Endothelial cell of umbilical vein (primary cell): ENCODE data around the gene POLE2. TPM values are rescaled to one million over a fixed set of nuclear protein-coding genes. Genes with fewer than 3 reads are reported as not detected.
"Not testable (repeated sequence)": the region's sequence is repeated elsewhere in the genome, so short reads cannot be mapped to it uniquely, and the experiment has no call there.

Experiments
- BruUV-seq: library from RNA; stranded (reverse); fragments of 400-500 nt; replicated peaks from 2 replicates; lab custom pipeline; 2021; lab: Mats Ljungman, UMichigan
- CTCF ChIA-PET: fragments of 300-600, 350-600 bp; sonication (Branson Sonifier 250); formaldehyde crosslinking; loops from one replicate; lab custom pipeline; 2021; ENCODE audit warnings: antibody characterized with exemption, inconsistent platforms; lab: Charles Lee
- POLR2A ChIA-PET: fragments of 300-600, 350-600 bp; sonication (Branson Sonifier 250); formaldehyde crosslinking; loops from one replicate; lab custom pipeline; 2021; ENCODE audit warnings: antibody characterized with exemption, inconsistent platforms; lab: Charles Lee
- DNase-seq: peaks from one replicate; pipeline ENCODE4 v3.0.0-alpha.2; 2011; ENCODE audit warnings: low read depth, low spot score
- FAIRE-seq: peaks from 2 replicates; lab custom pipeline; 2011; peaks lifted over from hg19 to GRCh38; lab: Jason Lieb, UNC
- H2AFZ ChIP-seq: 2 replicates; pipeline ENCODE4 v1.6.0; 2012; ENCODE audit warnings: low read depth, low read length, control low read depth, inconsistent platforms
- H3K27ac ChIP-seq: 2 replicates; pipeline ENCODE4 v1.5.1; 2011; ENCODE audit warnings: low read depth, mild to moderate bottlenecking, control low read depth, low read length, moderate library complexity; ENCODE audit not compliant: insufficient read depth
- H3K27me3 ChIP-seq, 2 experiments: 2 replicates each; pipeline versions ENCODE4 v1.6.0 to v1.6.1; 2011; ENCODE audit warnings: low read length in 2 of 2, mixed read lengths in 1 of 2; ENCODE audit not compliant: control insufficient read depth in 2 of 2, insufficient read depth in 2 of 2
- H3K36me3 ChIP-seq, 2 experiments: 2 replicates in 1 of 2; 3 replicates in 1 of 2; pipeline ENCODE4 v1.5.1; 2011; ENCODE audit warnings: low read length in 2 of 2, mild to moderate bottlenecking in 1 of 2, moderate library complexity in 1 of 2; ENCODE audit not compliant: control insufficient read depth in 2 of 2, insufficient read depth in 2 of 2; ENCODE audit errors: extremely low read depth in 1 of 2
- H3K4me1 ChIP-seq: 3 replicates; pipeline ENCODE4 v1.5.1; 2011; ENCODE audit warnings: mild to moderate bottlenecking, low read length; ENCODE audit not compliant: control insufficient read depth, insufficient read depth; ENCODE audit errors: extremely low read depth
- H3K4me2 ChIP-seq: 2 replicates; pipeline ENCODE4 v1.6.1; 2011; ENCODE audit warnings: low read length, control low read depth, mixed read lengths; ENCODE audit not compliant: insufficient read depth
- H3K4me3 ChIP-seq, 3 experiments: fragments of 200-600 bp in 1 of 3; sonication (generic), shearing (Covaris generic) in 1 of 3; replicated peaks in 1 of 3; 2 replicates each; pipeline ENCODE4 v1.5.1; 2011 to 2016; ENCODE audit warnings: control low read depth in 3 of 3, low read length in 3 of 3, mild to moderate bottlenecking in 2 of 3, inconsistent platforms in 1 of 3, low read depth in 1 of 3, moderate library complexity in 1 of 3; ENCODE audit not compliant: insufficient read depth in 1 of 3
- H3K79me2 ChIP-seq: 2 replicates; pipeline ENCODE4 v1.6.0; 2012; ENCODE audit warnings: low read length, inconsistent platforms; ENCODE audit not compliant: control insufficient read depth, insufficient read depth
- H3K9ac ChIP-seq: replicated peaks from 2 replicates; pipeline ENCODE3; 2011; ENCODE audit warnings: low read length, control low read depth; ENCODE audit not compliant: insufficient read depth; ENCODE audit errors: extremely low read depth
- H3K9me1 ChIP-seq: replicated peaks from 3 replicates; pipeline ENCODE4 v1.6.0; 2011; ENCODE audit warnings: mild to moderate bottlenecking, low read length; ENCODE audit not compliant: control insufficient read depth, insufficient read depth; ENCODE audit errors: extremely low read depth
- H3K9me3 ChIP-seq: replicated peaks from 2 replicates; pipeline ENCODE4 v1.5.1; 2012; ENCODE audit warnings: low read length, inconsistent platforms; ENCODE audit not compliant: control insufficient read depth, insufficient read depth
- H4K20me1 ChIP-seq: replicated peaks from 2 replicates; pipeline ENCODE3; 2011; ENCODE audit warnings: mild to moderate bottlenecking, low read length; ENCODE audit not compliant: control insufficient read depth, insufficient read depth; ENCODE audit errors: extremely low read depth
- GATA2 ChIP-seq: IDR thresholded peaks from 2 replicates; pipeline ENCODE4 v1.7.0; 2011; ENCODE audit warnings: low read depth, mild to moderate bottlenecking, moderate library complexity, mixed read lengths, low read length; ENCODE audit not compliant: insufficient read length, insufficient read depth
- JUN ChIP-seq: IDR thresholded peaks from 2 replicates; pipeline ENCODE4 v1.6.1; 2011; ENCODE audit warnings: borderline replicate concordance, low read depth; ENCODE audit not compliant: insufficient read length, insufficient read depth
- MYC ChIP-seq: IDR thresholded peaks from one replicate; pipeline ENCODE4 v1.6.1; 2011; ENCODE audit warnings: mild to moderate bottlenecking, low read depth, low read length
- dilution Hi-C: fragments of 300-500 bp; cut with MboI; formaldehyde crosslinking; loops from one replicate; pipeline ENCODE4 v1.15.0; 2019; ENCODE audit warnings: low sequenced_read_pairs; ENCODE audit not compliant: extremely low pct_ligation_motif_present
- intact Hi-C: fragments of 100-400 bp; cut with micrococcal nuclease; formaldehyde crosslinking; loops from one replicate; pipeline ENCODE4 v1.10.0; 2022
- polyA plus RNA-seq, 4 experiments: library from polyadenylated mRNA; depleted of rRNA in 3 of 4; stranded (reverse) in 3 of 4; unstranded in 1 of 4; fragments of >200 nt; gene quantifications; 2 replicates each; pipeline versions ENCODE4 v1.2.1 to v1.2.3, GENCODE V29; 2011 to 2012; ENCODE audit warnings: missing spikeins in 1 of 4
- total RNA-seq: library from RNA; stranded (reverse); gene quantifications from 2 replicates; pipeline ENCODE4 v1.2.3, GENCODE V29; 2021
- TF ChIP-seq, protein P1 (sequence below), 2 donors: IDR thresholded peaks; 1 replicate in 1 of 2; 2 replicates in 1 of 2; pipeline ENCODE4 v1.5.1; 2011; ENCODE audit warnings: low read length in 2 of 2, mild to moderate bottlenecking in 2 of 2, moderate library complexity in 2 of 2, control low read depth in 1 of 2, inconsistent platforms in 1 of 2, low read depth in 1 of 2; ENCODE audit not compliant: insufficient read depth in 1 of 2; ENCODE audit errors: extremely low read depth in 1 of 2

POLE2 gene
- total and polyA plus RNA-seq, 2 donors (not counting 3 experiments of a cell fraction or from before 2014, with no cell fraction given), result 12.5 to 16.4 TPM

DNA sequence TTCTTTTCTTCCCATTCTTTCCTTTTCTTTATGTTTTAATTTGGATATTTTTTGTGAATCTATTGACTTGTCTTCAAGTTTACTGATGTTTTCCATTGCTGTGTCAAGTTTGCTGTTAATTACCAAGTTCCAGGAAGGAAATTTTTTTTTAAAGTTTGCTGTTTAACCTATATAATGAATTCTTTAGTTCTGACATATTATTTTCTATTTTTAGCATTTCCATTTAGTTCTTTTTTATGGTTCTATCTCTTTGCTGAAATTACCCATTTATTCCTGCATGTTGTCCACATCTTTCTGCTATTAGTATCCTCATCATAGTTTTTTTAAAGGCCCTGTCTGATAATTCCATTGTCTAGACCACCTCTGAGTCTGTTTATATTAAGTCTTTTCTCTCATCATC lies 32.7 kb upstream of the POLE2 start:
- Histone ChIP-seq H3K27me3 (no peaks in the 10 kb centered on the region), H3K9me3 (no peaks in the 10 kb centered on the region), H4K20me1 (no peaks in the 10 kb centered on the region), H2AFZ (no peak overlapping the region), H3K4me1 (no peaks in the 10 kb centered on the region), H3K79me2 (no peaks in the 10 kb centered on the region), H3K27ac (no peak overlapping the region), H3K9me1 (no peaks in the 10 kb centered on the region), H3K9ac (no peak overlapping the region), H3K4me2 (no peak overlapping the region), H3K4me3 (no peak overlapping the region), H3K36me3 (no peaks in the 10 kb centered on the region)
- intact Hi-C loops (no loop called here), dilution Hi-C loops (no loop called here)
- no TSS peak for BruUV-seq
- TF ChIP-seq GATA2, result no peak
- TF ChIP-seq, protein P1, sequence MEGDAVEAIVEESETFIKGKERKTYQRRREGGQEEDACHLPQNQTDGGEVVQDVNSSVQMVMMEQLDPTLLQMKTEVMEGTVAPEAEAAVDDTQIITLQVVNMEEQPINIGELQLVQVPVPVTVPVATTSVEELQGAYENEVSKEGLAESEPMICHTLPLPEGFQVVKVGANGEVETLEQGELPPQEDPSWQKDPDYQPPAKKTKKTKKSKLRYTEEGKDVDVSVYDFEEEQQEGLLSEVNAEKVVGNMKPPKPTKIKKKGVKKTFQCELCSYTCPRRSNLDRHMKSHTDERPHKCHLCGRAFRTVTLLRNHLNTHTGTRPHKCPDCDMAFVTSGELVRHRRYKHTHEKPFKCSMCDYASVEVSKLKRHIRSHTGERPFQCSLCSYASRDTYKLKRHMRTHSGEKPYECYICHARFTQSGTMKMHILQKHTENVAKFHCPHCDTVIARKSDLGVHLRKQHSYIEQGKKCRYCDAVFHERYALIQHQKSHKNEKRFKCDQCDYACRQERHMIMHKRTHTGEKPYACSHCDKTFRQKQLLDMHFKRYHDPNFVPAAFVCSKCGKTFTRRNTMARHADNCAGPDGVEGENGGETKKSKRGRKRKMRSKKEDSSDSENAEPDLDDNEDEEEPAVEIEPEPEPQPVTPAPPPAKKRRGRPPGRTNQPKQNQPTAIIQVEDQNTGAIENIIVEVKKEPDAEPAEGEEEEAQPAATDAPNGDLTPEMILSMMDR (IDR thresholded peaks at IDR 0.05; ENCODE audit: extremely low read depth in 1 of 2, insufficient read depth in 1 of 2, low read depth in 1 of 2, low read length in 2 of 2), result no peak
- TF ChIP-seq MYC, result no peak
- no peak for TF ChIP-seq JUN
- POLR2A ChIA-PET, result no interaction called here
- no peak for DNase-seq
- no peak for FAIRE-seq
- CTCF ChIA-PET, result no interaction called here

DNA sequence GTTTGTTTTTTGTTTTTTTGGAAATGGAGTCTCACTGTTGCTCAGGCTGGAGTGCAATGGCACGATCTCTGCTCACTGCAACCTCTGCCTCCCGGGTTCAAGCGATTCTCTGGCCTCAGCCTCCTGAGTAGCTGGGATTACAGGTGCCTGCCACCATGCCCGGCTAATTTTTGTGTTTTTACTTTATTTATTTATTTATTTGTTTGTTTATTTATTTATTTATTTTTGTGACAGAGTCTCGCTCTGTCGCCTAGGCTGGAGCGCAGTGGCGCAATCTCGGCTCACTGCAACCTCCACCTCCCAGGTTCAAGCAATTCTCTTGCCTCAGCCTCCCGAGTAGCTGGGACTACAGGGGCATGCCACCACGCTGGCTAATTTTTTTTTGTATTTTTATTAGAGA lies 23.0 kb upstream of the POLE2 start:
- intact Hi-C loops, dilution Hi-C loops, H3K79me2 ChIP-seq, H3K27me3 ChIP-seq, H3K36me3 ChIP-seq, POLR2A ChIA-PET, H3K4me1 ChIP-seq, BruUV-seq, H4K20me1 ChIP-seq, H3K9me3 ChIP-seq, H3K27ac ChIP-seq, H3K4me2 ChIP-seq, FAIRE-seq, DNase-seq, H3K9me1 ChIP-seq, H3K9ac ChIP-seq, CTCF ChIA-PET, H3K4me3 ChIP-seq, H2AFZ ChIP-seq: not testable (repeated sequence)

DNA sequence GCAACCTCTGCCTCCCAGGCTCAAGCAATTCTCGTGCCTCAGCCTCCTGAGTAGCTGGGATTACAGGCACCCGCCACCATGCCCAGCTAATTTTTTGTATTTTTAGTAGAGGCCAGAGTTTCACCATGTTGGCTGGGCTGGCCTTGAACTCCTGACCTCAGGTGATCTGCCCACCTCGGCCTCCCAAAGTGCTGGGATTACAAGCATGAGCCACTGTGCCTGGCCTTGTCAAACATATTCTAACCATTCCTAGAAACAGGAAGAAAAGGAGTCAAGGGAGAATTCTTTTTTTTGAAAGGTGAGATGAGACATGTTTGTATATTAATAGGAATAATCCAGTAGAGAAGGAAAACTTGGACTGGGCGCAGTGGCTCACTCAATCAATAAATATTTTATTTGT lies 16.5 kb upstream of the POLE2 start:
- FAIRE-seq, H3K79me2 ChIP-seq, H4K20me1 ChIP-seq, H3K9ac ChIP-seq, dilution Hi-C loops, H2AFZ ChIP-seq, BruUV-seq, intact Hi-C loops, POLR2A ChIA-PET, H3K27ac ChIP-seq, H3K27me3 ChIP-seq, H3K9me1 ChIP-seq, H3K4me3 ChIP-seq, DNase-seq, H3K36me3 ChIP-seq, H3K4me2 ChIP-seq, H3K9me3 ChIP-seq, H3K4me1 ChIP-seq: not testable (repeated sequence)
- CTCF ChIA-PET, result interaction anchor here (0.7 kb wide), 1 partner anchor 24 kb away, joined by 3 read pairs; no protein-coding TSS in a partner anchor
